Measurements from ENCODE around the gene NFATC3.

DNA sequence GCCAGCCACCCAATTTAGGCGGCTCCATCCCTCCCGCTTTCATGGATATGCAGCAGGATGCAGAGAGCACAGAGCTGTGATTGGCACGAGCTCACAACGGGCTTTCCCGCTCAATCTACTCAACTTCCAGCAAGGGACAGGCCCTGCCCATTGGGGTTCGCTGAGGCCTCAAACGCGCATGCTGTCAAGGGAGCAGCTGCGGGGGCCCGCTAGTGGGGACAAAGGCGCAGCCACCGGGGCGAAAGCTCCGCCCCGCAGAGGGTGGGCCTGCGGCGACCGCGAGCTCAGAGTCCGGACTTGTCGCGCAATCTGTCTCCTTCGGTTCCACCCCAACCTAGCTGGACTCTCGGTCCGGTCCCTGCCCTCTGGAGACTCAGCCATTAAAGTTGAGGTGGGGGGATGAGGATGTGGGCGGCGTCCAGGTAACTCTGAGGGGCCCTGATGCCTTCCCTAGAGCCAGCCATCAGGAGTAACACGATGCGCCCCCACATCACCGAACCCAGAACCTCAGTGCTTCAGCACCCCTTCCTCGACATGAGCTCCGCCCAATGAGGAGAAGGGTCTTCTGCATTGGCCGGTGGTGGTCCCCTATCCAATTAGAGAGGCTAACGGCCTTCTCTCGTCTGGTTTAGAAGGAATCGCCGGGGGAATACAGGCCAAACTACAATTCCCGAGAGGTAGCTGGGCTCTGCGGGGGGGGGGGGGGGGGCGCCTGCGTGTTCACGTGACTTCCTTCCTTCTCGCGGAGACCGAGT, 489 bp upstream of the NFATC3 start:
- TF ChIP-seq, protein P1, sequence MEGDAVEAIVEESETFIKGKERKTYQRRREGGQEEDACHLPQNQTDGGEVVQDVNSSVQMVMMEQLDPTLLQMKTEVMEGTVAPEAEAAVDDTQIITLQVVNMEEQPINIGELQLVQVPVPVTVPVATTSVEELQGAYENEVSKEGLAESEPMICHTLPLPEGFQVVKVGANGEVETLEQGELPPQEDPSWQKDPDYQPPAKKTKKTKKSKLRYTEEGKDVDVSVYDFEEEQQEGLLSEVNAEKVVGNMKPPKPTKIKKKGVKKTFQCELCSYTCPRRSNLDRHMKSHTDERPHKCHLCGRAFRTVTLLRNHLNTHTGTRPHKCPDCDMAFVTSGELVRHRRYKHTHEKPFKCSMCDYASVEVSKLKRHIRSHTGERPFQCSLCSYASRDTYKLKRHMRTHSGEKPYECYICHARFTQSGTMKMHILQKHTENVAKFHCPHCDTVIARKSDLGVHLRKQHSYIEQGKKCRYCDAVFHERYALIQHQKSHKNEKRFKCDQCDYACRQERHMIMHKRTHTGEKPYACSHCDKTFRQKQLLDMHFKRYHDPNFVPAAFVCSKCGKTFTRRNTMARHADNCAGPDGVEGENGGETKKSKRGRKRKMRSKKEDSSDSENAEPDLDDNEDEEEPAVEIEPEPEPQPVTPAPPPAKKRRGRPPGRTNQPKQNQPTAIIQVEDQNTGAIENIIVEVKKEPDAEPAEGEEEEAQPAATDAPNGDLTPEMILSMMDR (IDR thresholded peaks at IDR 0.05), result peak; percentile 29
- TF ChIP-seq EZH2 (IDR thresholded peaks at IDR 0.05; ENCODE audit: borderline replicate concordance, insufficient read depth, low read depth, low read length, poor library complexity, severe bottlenecking), result no peak

Measured in B cell (primary cell).